Transverse colon (tissue), 4 donors: ENCODE measurements around the gene PRPF19. TPM values are rescaled to one million over a fixed set of nuclear protein-coding genes. Genes with fewer than 3 reads are reported as not detected.

Experiments
- DNase-seq: peaks from one replicate; pipeline ENCODE4 v3.0.0-alpha.2; 2019
- H3K27ac ChIP-seq, 4 donors: fragments of 200-600 bp; sonication (generic); 2 replicates each; pipeline ENCODE4 v1.5.1; 2016 to 2018; ENCODE audit warnings: inconsistent platforms in 4 of 4
- H3K27me3 ChIP-seq: fragments of 200-600 bp; sonication (generic); 2 replicates; pipeline ENCODE4 v1.5.1; 2017; ENCODE audit warnings: inconsistent platforms
- H3K36me3 ChIP-seq, 4 donors: fragments of 200-600 bp; sonication (generic); 2 replicates each; pipeline ENCODE4 v1.5.1; 2017 to 2019; ENCODE audit warnings: inconsistent platforms in 4 of 4
- H3K4me1 ChIP-seq, 4 donors: fragments of 200-600 bp; sonication (generic); 2 replicates each; pipeline ENCODE4 v1.5.1; 2017 to 2020; ENCODE audit warnings: inconsistent platforms in 4 of 4
- H3K4me3 ChIP-seq, 4 donors: fragments of 200-600 bp; sonication (generic); 1 replicate in 1 of 4; 2 replicates in 3 of 4; pipeline versions ENCODE4 v1.5.1 to v1.6.1; 2017 to 2019; ENCODE audit warnings: inconsistent platforms in 4 of 4
- H3K9me3 ChIP-seq, 2 donors: fragments of 200-600 bp; sonication (generic); 2 replicates each; pipeline ENCODE4 v1.5.1; 2017 to 2019; ENCODE audit warnings: inconsistent platforms in 2 of 2
- EP300 ChIP-seq: sonication (generic); formaldehyde crosslinking; IDR thresholded peaks from one replicate; pipeline ENCODE4 v1.6.1; 2017; ENCODE audit warnings: antibody characterized with exemption, low read depth
- POLR2A ChIP-seq: fragments of 450-650 bp; IDR thresholded peaks from one replicate; pipeline ENCODE4 v1.6.1; 2016; ENCODE audit warnings: antibody characterized with exemption, mild to moderate bottlenecking, moderate library complexity
- POLR2AphosphoS5 ChIP-seq, 3 donors: sonication (generic); formaldehyde crosslinking; IDR thresholded peaks; one replicate each; pipeline ENCODE4 v1.6.1; 2016; ENCODE audit warnings: antibody characterized with exemption in 3 of 3
- WGBS, 2 donors: methylation state at CpG; one replicate each; pipeline ENCODE4 v1.1.5; 2018; ENCODE audit warnings: low coverage in 1 of 2; 5-methylcytosine and 5-hydroxymethylcytosine counted together
- in situ Hi-C, 4 donors: fragments of 200-750 bp; cut with MboI; loops; one replicate each; pipeline versions ENCODE4 v1.15.0 to v1.15.1; 2017; ENCODE audit warnings: low sequenced_read_pairs in 3 of 4, low pct_ligation_motif_present in 1 of 4, low pct_unique_long_range_greater_than_20kb in 1 of 4
- intact Hi-C: fragments of 100-400 bp; cut with DNase I; formaldehyde crosslinking; loops from one replicate; pipeline ENCODE4 v1.15.1; 2023; ENCODE audit warnings: low total_unique reads
- total RNA-seq, 4 donors: library from RNA; depleted of rRNA; stranded (reverse); fragments of >200 nt; gene quantifications; one replicate each; pipeline ENCODE4 v1.1.0, GENCODE V29; 2016
- TF ChIP-seq, protein P1 (sequence below), 5 experiments: fragments of 200-600 bp in 3 of 5; fragments of 450-650 bp in 2 of 5; sonication (generic) in 3 of 5; IDR thresholded peaks; 1 replicate in 2 of 5; 2 replicates in 3 of 5; pipeline ENCODE4 v1.5.1; 2016 to 2017; ENCODE audit warnings: antibody characterized with exemption in 5 of 5, inconsistent platforms in 3 of 5, mild to moderate bottlenecking in 2 of 5, moderate library complexity in 1 of 5

PRPF19 gene
- total RNA-seq, 4 donors from 2014 or later: 15.5 to 70.3 (median 42.8) TPM

DNA sequence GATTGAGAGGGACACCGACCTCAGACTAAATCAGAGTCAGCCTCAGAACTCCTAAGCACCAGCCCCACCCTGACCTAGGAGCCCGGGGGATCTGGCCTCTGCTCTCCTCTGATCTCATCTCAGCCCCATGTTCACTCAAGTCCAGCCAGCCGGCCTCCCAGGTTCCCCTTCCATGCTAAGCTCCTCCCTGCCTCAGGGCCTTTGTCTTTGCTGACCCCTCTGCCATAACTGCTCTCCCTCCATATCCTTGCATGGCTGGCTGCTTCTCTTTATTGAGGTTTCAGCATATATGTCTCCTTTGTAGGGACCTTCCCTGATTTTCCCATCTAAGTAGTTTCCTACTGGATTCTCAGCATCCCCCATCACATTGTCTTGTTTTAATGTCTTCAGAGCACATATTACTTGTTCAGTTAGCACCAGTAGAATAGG lies 46.4 kb upstream of the PRPF19 start:
- H3K9me3 ChIP-seq: no peaks in the 10 kb centered on the region
- no peak for TF ChIP-seq POLR2AphosphoS5 (IDR thresholded peaks at IDR 0.05)
- TF ChIP-seq, protein P1, sequence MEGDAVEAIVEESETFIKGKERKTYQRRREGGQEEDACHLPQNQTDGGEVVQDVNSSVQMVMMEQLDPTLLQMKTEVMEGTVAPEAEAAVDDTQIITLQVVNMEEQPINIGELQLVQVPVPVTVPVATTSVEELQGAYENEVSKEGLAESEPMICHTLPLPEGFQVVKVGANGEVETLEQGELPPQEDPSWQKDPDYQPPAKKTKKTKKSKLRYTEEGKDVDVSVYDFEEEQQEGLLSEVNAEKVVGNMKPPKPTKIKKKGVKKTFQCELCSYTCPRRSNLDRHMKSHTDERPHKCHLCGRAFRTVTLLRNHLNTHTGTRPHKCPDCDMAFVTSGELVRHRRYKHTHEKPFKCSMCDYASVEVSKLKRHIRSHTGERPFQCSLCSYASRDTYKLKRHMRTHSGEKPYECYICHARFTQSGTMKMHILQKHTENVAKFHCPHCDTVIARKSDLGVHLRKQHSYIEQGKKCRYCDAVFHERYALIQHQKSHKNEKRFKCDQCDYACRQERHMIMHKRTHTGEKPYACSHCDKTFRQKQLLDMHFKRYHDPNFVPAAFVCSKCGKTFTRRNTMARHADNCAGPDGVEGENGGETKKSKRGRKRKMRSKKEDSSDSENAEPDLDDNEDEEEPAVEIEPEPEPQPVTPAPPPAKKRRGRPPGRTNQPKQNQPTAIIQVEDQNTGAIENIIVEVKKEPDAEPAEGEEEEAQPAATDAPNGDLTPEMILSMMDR (IDR thresholded peaks at IDR 0.05): no peak
- no peak for TF ChIP-seq POLR2A
- no peak for TF ChIP-seq EP300
- WGBS, 2 donors: 27 to 33% methylated on average over 1 to 3 of the region's 3 CpGs
- H3K27me3 ChIP-seq: no peaks in the 10 kb centered on the region
- intact Hi-C loops (no loop called here), in situ Hi-C loops (no loop called here)
- H3K36me3 ChIP-seq: no peaks in the 10 kb centered on the region
- DNase-seq: no peak
- H3K4me3 ChIP-seq: peak overlapping the region; percentile 35 to 56 (median 44)
- H3K27ac ChIP-seq: peak overlapping the region; percentile 80 to 87 (median 85)
- H3K4me1 ChIP-seq: peaks cover 0 to 35% (median 9%) of the 10 kb centered on the region in 4 donors

- Histone ChIP-seq H3K27me3 (no peaks in the 10 kb centered on the region), H3K4me1 (peaks cover 0 to 35% (median 9%) of the 10 kb centered on the region in 4 donors), H3K36me3 (no peaks in the 10 kb centered on the region), H3K9me3 (no peaks in the 10 kb centered on the region), H3K27ac (peak within 1 kb of the TSS; percentile 80 to 87 (median 85)), H3K4me3 (peak within 1 kb of the TSS; percentile 35 to 56 (median 44))
- peak; percentile 72 for DNase-seq
- in situ Hi-C loops (no loop called here), intact Hi-C loops (no loop called here)
- TF ChIP-seq POLR2AphosphoS5 (IDR thresholded peaks at IDR 0.05) (peak in 1 of 3 donors; percentile 14), POLR2A (peak; percentile 45)
- TF ChIP-seq, protein P1 (IDR thresholded peaks at IDR 0.05): no peak
- WGBS, 2 donors: 21 to 40% methylated on average over 10 to 23 of the region's 23 CpGs
Observed at GRCh38 chr11:60951904-60952741, 45.7 kb upstream of the PRPF19 start, which contains the start of gene SLC15A3. Gene SLC15A3 (minus strand): TSS chr11:60952176. CDS start chr11:60951551, 625 bp downstream.

- TF ChIP-seq POLR2A: no peak
- TF ChIP-seq, protein P1 (IDR thresholded peaks at IDR 0.05): no peak
- DNase-seq: no peak
- no peaks in the 10 kb centered on the region for H3K36me3 ChIP-seq
- in situ Hi-C loops: no loop called here
- H3K27me3 ChIP-seq: no peaks in the 10 kb centered on the region
- intact Hi-C loops: no loop called here
- H3K4me1 ChIP-seq: peaks cover 0 to 35% (median 9%) of the 10 kb centered on the region in 4 donors
- 23 to 38% methylated on average over 6 to 8 of the region's 8 CpGs for WGBS, 2 donors
- peak overlapping the region; percentile 80 to 87 (median 85) for H3K27ac ChIP-seq
- no peaks in the 10 kb centered on the region for H3K9me3 ChIP-seq
- peak overlapping the region; percentile 35 to 56 (median 44) for H3K4me3 ChIP-seq
Observed at GRCh38 chr11:60951606-60951903, 45.2 kb upstream of the PRPF19 start.

GRCh38 chr11:60950933-60951605 lies 44.7 kb upstream of the PRPF19 start:
- no peaks in the 10 kb centered on the region for H3K9me3 ChIP-seq
- H3K27ac ChIP-seq: peak overlapping the region; percentile 80 to 87 (median 85)
- no peaks in the 10 kb centered on the region for H3K27me3 ChIP-seq
- H3K36me3 ChIP-seq: no peaks in the 10 kb centered on the region
- in situ Hi-C loops (no loop called here), intact Hi-C loops (no loop called here)
- DNase-seq: no peak
- peaks cover 0 to 35% (median 9%) of the 10 kb centered on the region in 4 donors for H3K4me1 ChIP-seq
- 0 to 51% methylated on average over 1 to 62 of the region's 86 CpGs for WGBS, 2 donors
- H3K4me3 ChIP-seq: peak overlapping the region; percentile 35 to 56 (median 44)
- TF ChIP-seq POLR2AphosphoS5 (IDR thresholded peaks at IDR 0.05) (no peak), POLR2A (no peak), EP300 (no peak)
- TF ChIP-seq, protein P1 (IDR thresholded peaks at IDR 0.05): no peak
